ENCODE data around the gene ZNF280D. TPM values are rescaled to one million over a fixed set of nuclear protein-coding genes. Genes with fewer than 3 reads are reported as not detected.

The ZNF280D gene
- total and polyA plus RNA-seq, 2 of the 13 experiments (the other 11 are each of a cell fraction or from before 2014, with no cell fraction given): 7.1 to 11.9 TPM

DNA sequence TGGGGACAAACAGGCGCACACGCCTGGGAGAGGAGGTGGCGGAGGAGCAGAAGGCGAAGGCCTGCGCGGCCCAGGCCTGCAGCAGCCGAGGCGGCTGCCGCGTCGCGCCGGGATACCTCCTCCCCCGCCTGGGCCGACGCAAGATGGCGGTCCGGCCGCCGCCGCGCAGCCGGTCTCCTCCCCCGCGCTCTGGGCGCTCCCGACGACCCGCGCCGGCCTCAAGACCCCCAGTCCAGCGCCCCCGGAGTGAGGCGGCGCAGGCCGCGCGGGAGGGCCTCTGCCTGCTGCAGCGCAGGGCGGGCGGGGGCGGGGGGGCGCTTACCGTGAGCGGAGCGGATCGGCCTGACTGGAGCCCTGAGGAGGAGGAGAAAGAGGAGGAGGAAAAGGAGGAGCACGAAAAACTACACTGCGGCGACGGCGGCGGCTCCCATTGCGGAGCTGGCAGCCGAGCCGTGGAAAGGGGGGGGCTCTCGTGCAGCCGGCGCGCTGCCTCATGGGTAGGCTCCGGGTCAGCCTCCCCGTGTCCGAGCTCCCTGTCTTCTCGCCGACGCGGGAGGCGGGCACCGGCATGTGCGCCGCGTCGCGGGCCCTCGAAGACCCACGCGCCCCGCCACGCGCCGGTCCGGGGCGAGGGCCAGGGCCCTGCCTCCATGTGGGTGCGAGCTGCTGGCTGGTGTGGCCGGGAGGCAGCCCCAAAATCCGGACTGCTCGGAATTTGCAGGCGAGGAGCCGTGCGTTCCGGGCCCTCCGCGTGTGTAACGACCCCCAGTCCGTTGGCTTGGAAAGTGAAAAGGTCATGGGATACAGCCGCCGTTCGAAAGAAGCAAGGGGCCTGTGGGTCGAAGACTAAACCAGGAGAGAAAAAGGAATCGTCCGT, at the start of gene ZNF280D (continued):
- 0 out of 2 replicates have a peak, but pooled peaks have one; percentile 52 for TF ChIP-seq IRF9 (CRISPR knock-in tag; IDR thresholded peaks at IDR 0.05; ENCODE audit: borderline replicate concordance)
- TF ChIP-seq SIX4 (CRISPR knock-in tag; IDR thresholded peaks at IDR 0.05): 0 out of 2 replicates have a peak, but pooled peaks have one; percentile 26
- peak; percentile 80; the same call in 1 of the 2 replicates for TF ChIP-seq AHR (CRISPR knock-in tag; IDR thresholded peaks at IDR 0.05)
- 0 out of 2 replicates have a peak, but pooled peaks have one; percentile 55 for TF ChIP-seq ZNF724P (CRISPR knock-in tag; IDR thresholded peaks at IDR 0.05; ENCODE audit: borderline replicate concordance)
- peak; percentile 95 for TF ChIP-seq ZNF253 (CRISPR knock-in tag; IDR thresholded peaks at IDR 0.05; ENCODE audit: borderline replicate concordance)
- TF ChIP-seq BRD4 (CRISPR knock-in tag; IDR thresholded peaks at IDR 0.05): peak; percentile 37; the same call in 1 of the 2 replicates
- 0 out of 2 replicates have a peak, but pooled peaks have one; percentile 37 for TF ChIP-seq CBFB (CRISPR knock-in tag; IDR thresholded peaks at IDR 0.05)
- TF ChIP-seq RFXANK (CRISPR knock-in tag; IDR thresholded peaks at IDR 0.05): peak; percentile 81; the same call in 1 of the 2 replicates
- TF ChIP-seq, protein P1, sequence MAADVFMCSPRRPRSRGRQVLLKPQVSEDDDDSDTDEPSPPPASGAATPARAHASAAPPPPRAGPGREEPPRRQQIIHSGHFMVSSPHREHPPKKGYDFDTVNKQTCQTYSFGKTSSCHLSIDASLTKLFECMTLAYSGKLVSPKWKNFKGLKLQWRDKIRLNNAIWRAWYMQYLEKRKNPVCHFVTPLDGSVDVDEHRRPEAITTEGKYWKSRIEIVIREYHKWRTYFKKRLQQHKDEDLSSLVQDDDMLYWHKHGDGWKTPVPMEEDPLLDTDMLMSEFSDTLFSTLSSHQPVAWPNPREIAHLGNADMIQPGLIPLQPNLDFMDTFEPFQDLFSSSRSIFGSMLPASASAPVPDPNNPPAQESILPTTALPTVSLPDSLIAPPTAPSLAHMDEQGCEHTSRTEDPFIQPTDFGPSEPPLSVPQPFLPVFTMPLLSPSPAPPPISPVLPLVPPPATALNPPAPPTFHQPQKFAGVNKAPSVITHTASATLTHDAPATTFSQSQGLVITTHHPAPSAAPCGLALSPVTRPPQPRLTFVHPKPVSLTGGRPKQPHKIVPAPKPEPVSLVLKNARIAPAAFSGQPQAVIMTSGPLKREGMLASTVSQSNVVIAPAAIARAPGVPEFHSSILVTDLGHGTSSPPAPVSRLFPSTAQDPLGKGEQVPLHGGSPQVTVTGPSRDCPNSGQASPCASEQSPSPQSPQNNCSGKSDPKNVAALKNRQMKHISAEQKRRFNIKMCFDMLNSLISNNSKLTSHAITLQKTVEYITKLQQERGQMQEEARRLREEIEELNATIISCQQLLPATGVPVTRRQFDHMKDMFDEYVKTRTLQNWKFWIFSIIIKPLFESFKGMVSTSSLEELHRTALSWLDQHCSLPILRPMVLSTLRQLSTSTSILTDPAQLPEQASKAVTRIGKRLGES (CRISPR knock-in tag; IDR thresholded peaks at IDR 0.05; ENCODE audit: borderline replicate concordance): peak; percentile 74; the same call in 1 of the 2 replicates
- no peak for TF ChIP-seq SCMH1 (CRISPR knock-in tag; IDR thresholded peaks at IDR 0.05; ENCODE audit: borderline replicate concordance)
- TF ChIP-seq MED1 (CRISPR knock-in tag; IDR thresholded peaks at IDR 0.05): peak; percentile 26; the same call in 1 of the 2 replicates
- 0 out of 2 replicates have a peak, but pooled peaks have one; percentile 77 for TF ChIP-seq CREBL2 (CRISPR knock-in tag; IDR thresholded peaks at IDR 0.05; ENCODE audit: borderline replicate concordance)
- TF ChIP-seq KAT7 (CRISPR knock-in tag; IDR thresholded peaks at IDR 0.05; ENCODE audit: borderline replicate concordance): peak; percentile 25; the same call in 1 of the 2 replicates
- TF ChIP-seq ZNF790 (CRISPR knock-in tag; IDR thresholded peaks at IDR 0.05; ENCODE audit: borderline replicate concordance): peak; percentile 30; the same call in 1 of the 2 replicates
- no peak for TF ChIP-seq ZNF619 (CRISPR knock-in tag; IDR thresholded peaks at IDR 0.05)
- TF ChIP-seq KLF15 (CRISPR knock-in tag; IDR thresholded peaks at IDR 0.05; ENCODE audit: borderline replicate concordance): peak; percentile 89; the same call in 1 of the 2 replicates
- peak; percentile 93 for TF ChIP-seq ZNF773 (CRISPR knock-in tag; IDR thresholded peaks at IDR 0.05; ENCODE audit: borderline replicate concordance)
- TF ChIP-seq TRAFD1 (CRISPR knock-in tag; IDR thresholded peaks at IDR 0.05; ENCODE audit: borderline replicate concordance): no peak
- peak; percentile 34; the same call in 1 of the 2 replicates for TF ChIP-seq KMT2B (CRISPR knock-in tag; IDR thresholded peaks at IDR 0.05)
- no peak for TF ChIP-seq ZNF335 (CRISPR knock-in tag; IDR thresholded peaks at IDR 0.05)
- peak; percentile 32; the same call in 1 of the 2 replicates for TF ChIP-seq TGIF2 (CRISPR knock-in tag; IDR thresholded peaks at IDR 0.05)
- TF ChIP-seq RARA (CRISPR knock-in tag; IDR thresholded peaks at IDR 0.05): peak; percentile 49; the same call in 1 of the 2 replicates
